GM12891 (cell line): Measurements from ENCODE around the gene GABRR3.

Experiments
- POLR2A ChIP-seq: IDR thresholded peaks from 2 replicates; pipeline ENCODE4 v1.6.1; 2011; ENCODE audit warnings: low read depth, low read length, control low read depth
- POLR2AphosphoS5 ChIP-seq: IDR thresholded peaks from 2 replicates; pipeline ENCODE4 v1.6.1; 2011; ENCODE audit warnings: low read depth, low read length, control low read depth
- POU2F2 ChIP-seq: IDR thresholded peaks from 2 replicates; pipeline ENCODE4 v1.6.1; 2011; ENCODE audit warnings: low read depth, mild to moderate bottlenecking, control low read depth, low read length, moderate library complexity
- SPI1 ChIP-seq: IDR thresholded peaks from 2 replicates; pipeline ENCODE4 v1.6.1; 2011; ENCODE audit warnings: low read depth, low read length, control low read depth
- TAF1 ChIP-seq: IDR thresholded peaks from 2 replicates; pipeline ENCODE4 v1.6.1; 2011; ENCODE audit warnings: low read depth, low read length, control low read depth

DNA sequence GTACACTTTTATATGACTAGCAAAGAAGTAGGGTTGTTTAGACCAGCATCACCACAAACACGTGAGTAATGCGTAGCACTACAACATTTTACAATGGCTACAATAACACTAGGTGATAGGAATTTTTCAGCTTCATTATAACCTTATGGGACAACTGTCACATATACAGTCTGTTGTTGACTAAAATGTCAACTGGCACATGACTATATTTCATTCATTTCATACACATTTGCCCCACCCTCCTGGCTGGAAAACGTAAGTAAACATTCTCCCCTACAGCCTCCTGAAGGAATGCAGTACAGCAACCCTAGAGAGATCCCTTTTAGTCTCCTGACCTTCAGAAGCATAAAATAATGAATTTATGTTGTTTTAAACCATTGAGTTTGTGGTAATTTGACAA is 79.1 kb downstream of the GABRR3 start:
- TF ChIP-seq POLR2A (no peak), TAF1 (no peak), POLR2AphosphoS5 (no peak), SPI1 (no peak), POU2F2 (no peak)
